GM23248 (cell line): ENCODE data around the gene PANK1. TPM values are rescaled to one million over a fixed set of nuclear protein-coding genes. Genes with fewer than 3 reads are reported as not detected.

Experiments
- DNase-seq: peaks from one replicate; pipeline ENCODE4 v3.0.0-alpha.2; 2015
- H2AFZ ChIP-seq: fragments of 200-600 bp; sonication (generic); 2 replicates; pipeline ENCODE4 v1.6.1; 2016; ENCODE audit warnings: antibody characterized with exemption
- H3F3A ChIP-seq: fragments of 200-600 bp; sonication (generic); 2 replicates; pipeline ENCODE4 v1.6.1; 2016; ENCODE audit warnings: mild to moderate bottlenecking, antibody characterized with exemption, mixed run types; ENCODE audit not compliant: insufficient read depth
- H3K27ac ChIP-seq: fragments of 200-600 bp; sonication (generic); 2 replicates; pipeline ENCODE4 v1.5.1; 2016; ENCODE audit warnings: mild to moderate bottlenecking
- H3K27me3 ChIP-seq: fragments of 200-600 bp; sonication (generic); replicated peaks from 2 replicates; pipeline ENCODE4 v1.6.1; 2016; ENCODE audit warnings: mild to moderate bottlenecking; ENCODE audit not compliant: insufficient read depth
- H3K36me3 ChIP-seq: fragments of 200-600 bp; sonication (generic); 2 replicates; pipeline ENCODE4 v1.6.1; 2016; ENCODE audit warnings: low read depth, mild to moderate bottlenecking
- H3K4me1 ChIP-seq: fragments of 200-600 bp; sonication (generic); 2 replicates; pipeline ENCODE4 v1.6.1; 2016; ENCODE audit warnings: mild to moderate bottlenecking; ENCODE audit not compliant: insufficient read depth
- H3K4me2 ChIP-seq: fragments of 200-600 bp; sonication (generic); one replicate; pipeline ENCODE4 v1.6.1; 2016; ENCODE audit warnings: mild to moderate bottlenecking; ENCODE audit not compliant: unreplicated experiment
- H3K4me3 ChIP-seq: fragments of 200-600 bp; sonication (generic); 2 replicates; pipeline ENCODE4 v1.5.1; 2016; ENCODE audit warnings: mild to moderate bottlenecking
- H3K79me2 ChIP-seq: fragments of 200-600 bp; sonication (generic); 2 replicates; pipeline ENCODE4 v1.6.1; 2016; ENCODE audit warnings: mild to moderate bottlenecking; ENCODE audit not compliant: insufficient read depth
- H3K9ac ChIP-seq: fragments of 200-600 bp; sonication (generic); 2 replicates; pipeline ENCODE4 v1.6.1; 2016; ENCODE audit warnings: mild to moderate bottlenecking
- H3K9me2 ChIP-seq: fragments of 200-600 bp; sonication (generic); 2 replicates; pipeline ENCODE4 v1.6.1; 2016; ENCODE audit warnings: mixed run types, mild to moderate bottlenecking, moderate library complexity; ENCODE audit not compliant: insufficient read depth
- H3K9me3 ChIP-seq: fragments of 200-600 bp; sonication (generic); one replicate; pipeline ENCODE4 v1.6.1; 2017; ENCODE audit warnings: low read depth
- H4K20me1 ChIP-seq: fragments of 200-600 bp; sonication (generic); 2 replicates; pipeline ENCODE4 v1.6.0; 2016; ENCODE audit not compliant: insufficient read depth
- EZH2 ChIP-seq: fragments of 200-600 bp; sonication (generic); IDR thresholded peaks from 2 replicates; pipeline ENCODE4 v1.6.1; 2018; ENCODE audit warnings: antibody characterized with exemption, mild to moderate bottlenecking; ENCODE audit not compliant: insufficient read depth, poor library complexity, severe bottlenecking
- EZH2phosphoT487 ChIP-seq: fragments of 200-600 bp; sonication (generic); IDR thresholded peaks from 2 replicates; pipeline ENCODE4 v1.6.1; 2018; ENCODE audit warnings: antibody characterized with exemption, moderate library complexity, mild to moderate bottlenecking, low read depth; ENCODE audit not compliant: insufficient read depth
- WGBS, 2 experiments: methylation state at CpG; one replicate each; pipeline ENCODE4 v1.1.6; 2015 to 2017; ENCODE audit warnings: low lambda C conversion rate in 2 of 2, low coverage in 1 of 2; ENCODE audit errors: missing lambda C conversion rate in 2 of 2; 5-methylcytosine and 5-hydroxymethylcytosine counted together
- in situ Hi-C: fragments of 300-500 bp; cut with MboI; formaldehyde crosslinking; loops from 2 replicates; pipeline ENCODE4 v1.15.0; 2020
- polyA plus RNA-seq: library from polyadenylated mRNA; unstranded; fragments of >200 nt; fragmentation: Nextera tagmentation; extraction: Ambion mirVana; gene quantifications from 2 replicates; pipeline ENCODE4 v1.2.1, GENCODE V29; 2016
- total RNA-seq: library from RNA; depleted of rRNA; stranded (reverse); fragments of >200 nt; shearing (Covaris generic); gene quantifications from 2 replicates; pipeline ENCODE4 v1.2.3, GENCODE V29; 2014

PANK1 gene
- total and polyA plus RNA-seq, 2 experiments from 2014 or later: 3.3 to 3.6 TPM

GRCh38 chr10:89648074-89648473 is 3.0 kb upstream of the PANK1 start:
- TF ChIP-seq EZH2: no peak
- in situ Hi-C loops: no loop called here
- Histone ChIP-seq H3K9me2 (no peaks in the 10 kb centered on the region), H3F3A (peaks cover 7% of the 10 kb centered on the region; the same call in 1 of the 2 replicates), H3K36me3 (no peaks in the 10 kb centered on the region), H3K4me1 (peaks cover 9% of the 10 kb centered on the region; the same call in 1 of the 2 replicates), H3K9me3 (no peaks in the 10 kb centered on the region), H3K4me2 (no peak overlapping the region), H3K27me3 (no peaks in the 10 kb centered on the region), H2AFZ (no peak overlapping the region), H3K9ac (no peak overlapping the region), H4K20me1 (no peaks in the 10 kb centered on the region), H3K79me2 (peaks cover 3% of the 10 kb centered on the region), H3K27ac (no peak overlapping the region), H3K4me3 (no peak overlapping the region)
- DNase-seq: no peak
- WGBS, 2 experiments: 85 to 86% methylated on average over 3 of the region's 3 CpGs

GRCh38 chr10:89646889-89647657 is 2.0 kb upstream of the PANK1 start:
- Histone ChIP-seq H3F3A (peaks cover 7% of the 10 kb centered on the region; the same call in 1 of the 2 replicates), H3K4me1 (peaks cover 13% of the 10 kb centered on the region; the same call in 1 of the 2 replicates), H2AFZ (no peak overlapping the region), H3K36me3 (no peaks in the 10 kb centered on the region), H3K27me3 (no peaks in the 10 kb centered on the region), H3K4me2 (no peak overlapping the region), H3K9ac (no peak overlapping the region), H3K79me2 (peaks cover 14% of the 10 kb centered on the region), H3K9me2 (no peaks in the 10 kb centered on the region), H3K9me3 (no peaks in the 10 kb centered on the region), H4K20me1 (no peaks in the 10 kb centered on the region), H3K4me3 (no peak overlapping the region), H3K27ac (no peak overlapping the region)
- in situ Hi-C loops: no loop called here
- WGBS, 2 experiments: 36 to 44% methylated on average over 5 of the region's 5 CpGs
- TF ChIP-seq EZH2phosphoT487 (no peak), EZH2 (no peak)
- DNase-seq: no peak

- Histone ChIP-seq H2AFZ (peak overlapping the region; percentile 94), H4K20me1 (no peaks in the 10 kb centered on the region), H3F3A (peaks cover 7% of the 10 kb centered on the region; the same call in 1 of the 2 replicates), H3K9me3 (no peaks in the 10 kb centered on the region), H3K9me2 (no peaks in the 10 kb centered on the region), H3K9ac (peak overlapping the region; percentile 83), H3K27me3 (no peaks in the 10 kb centered on the region), H3K27ac (peak overlapping the region; percentile 80), H3K4me3 (peak overlapping the region; percentile 83), H3K4me1 (peaks cover 13% of the 10 kb centered on the region; the same call in 1 of the 2 replicates), H3K79me2 (peaks cover 25% of the 10 kb centered on the region), H3K4me2 (peak overlapping the region; percentile 98), H3K36me3 (no peaks in the 10 kb centered on the region)
- no peak for TF ChIP-seq EZH2
- no peak for TF ChIP-seq EZH2phosphoT487
- no peak for DNase-seq
- in situ Hi-C loops: no loop called here
- WGBS, 2 experiments: 38 to 54% methylated on average over 6 of the region's 6 CpGs
These were observed 715 bp upstream of the PANK1 start for GRCh38 chr10:89645742-89646172.

- Histone ChIP-seq H3K9me2 (no peaks in the 10 kb centered on the region), H3F3A (peaks cover 7% of the 10 kb centered on the region; the same call in 1 of the 2 replicates), H3K4me3 (peak overlapping the region; percentile 83), H4K20me1 (no peaks in the 10 kb centered on the region), H3K27me3 (no peaks in the 10 kb centered on the region), H3K9me3 (no peaks in the 10 kb centered on the region), H3K27ac (peak overlapping the region; percentile 80), H2AFZ (peak overlapping the region; percentile 94), H3K9ac (peak overlapping the region; percentile 83), H3K36me3 (no peaks in the 10 kb centered on the region), H3K4me2 (peak overlapping the region; percentile 98), H3K4me1 (peaks cover 13% of the 10 kb centered on the region; the same call in 1 of the 2 replicates), H3K79me2 (peaks cover 36% of the 10 kb centered on the region)
- in situ Hi-C loops: no loop called here
- TF ChIP-seq EZH2: no peak
- no peak for TF ChIP-seq EZH2phosphoT487
- no peak for DNase-seq
- WGBS, 2 experiments: 1 to 2% methylated on average over 16 to 25 of the region's 35 CpGs
These were observed 413 bp downstream of the PANK1 start for GRCh38 chr10:89644691-89644966.
